RWPE1 (cell line): ENCODE results near the gene ARPC4.
"Not testable (repeated sequence)": the region's sequence is repeated elsewhere in the genome, so short reads cannot be mapped to it uniquely, and the experiment has no call there.

Source experiments
- CTCF ChIA-PET: fragments of 350-600 bp; sonication (Branson Sonifier 250); formaldehyde crosslinking; extraction: SDS; loops from one replicate; lab custom pipeline; 2021; lab: Yijun Ruan, JAX
- POLR2A ChIA-PET: fragments of 400-600 bp; formaldehyde crosslinking; extraction: SDS; loops from one replicate; lab custom pipeline; 2020; ENCODE audit warnings: antibody characterized with exemption; ENCODE audit not compliant: low non-redundant PET; lab: Yijun Ruan, JAX
- DNase-seq: peaks from one replicate; pipeline ENCODE4 v3.0.0; 2012; ENCODE audit warnings: low spot score
- H3K27ac ChIP-seq: fragments of 450-650 bp; 2 replicates; pipeline ENCODE4 v1.5.1; 2017
- CTCF ChIP-seq: fragments of 450-650 bp; conservative IDR thresholded peaks from 2 replicates; pipeline ENCODE4 v1.5.1; 2017; ENCODE audit warnings: low read depth, mild to moderate bottlenecking

ARPC4 gene

GRCh38 chr3:9769012-9769411 is 23.9 kb upstream of the ARPC4 start:
- no peak for TF ChIP-seq CTCF
- ChIA-PET POLR2A (no interaction called here), CTCF (interaction anchor here (1.3 kb wide), 1 partner anchor 54 kb away, joined by 3 read pairs; no protein-coding TSS in a partner anchor)
- peak overlapping the region; percentile 82 for H3K27ac ChIP-seq
- no peak for DNase-seq

- CTCF ChIA-PET = interaction anchor here (0.6 to 1.3 kb wide), 2 partner anchors 54 to 561 kb away, joined by 3 to 4 read pairs; no protein-coding TSS in a partner anchor
- TF ChIP-seq CTCF = no peak
Measured at GRCh38 chr3:9769426-9770275, 23.2 kb upstream of the ARPC4 start, which contains the start of gene CAMK1. Gene CAMK1, minus strand, starts transcription at chr3:9769947. Its CDS starts 2,198 bp downstream, at chr3:9767749.

GRCh38 chr3:9770276-9770812 is 22.5 kb upstream of the ARPC4 start:
- no peak for TF ChIP-seq CTCF

More at GRCh38 chr3:9769426-9770275, 23.2 kb upstream of the ARPC4 start, which contains the start of gene CAMK1:
- POLR2A ChIA-PET = interaction anchor here (0.9 kb wide), 1 partner anchor 8 kb away, joined by 3 read pairs; no protein-coding TSS in a partner anchor
- H3K27ac ChIP-seq = peak within 1 kb of the TSS; percentile 82
- peak; percentile 61 for DNase-seq

GRCh38 chr3:9771007-9771406 is 21.9 kb upstream of the ARPC4 start:
- POLR2A ChIA-PET, DNase-seq, CTCF ChIA-PET: not testable (repeated sequence)
- peak overlapping the region; percentile 82 for H3K27ac ChIP-seq

More at GRCh38 chr3:9770276-9770812, 22.5 kb upstream of the ARPC4 start:
- H3K27ac ChIP-seq = peak overlapping the region; percentile 82
- ChIA-PET CTCF (no interaction called here), POLR2A (interaction anchor here (0.9 kb wide), 1 partner anchor 8 kb away, joined by 3 read pairs; no protein-coding TSS in a partner anchor)
- no peak for DNase-seq

- POLR2A ChIA-PET = interaction anchor here (1.0 kb wide), 1 partner anchor 7 kb away, joined by 3 read pairs; the partner anchor contains the start of gene CAMK1
- no peak overlapping the region for H3K27ac ChIP-seq
- no peak for DNase-seq
- no peak for TF ChIP-seq CTCF
- CTCF ChIA-PET = no interaction called here
Measured at GRCh38 chr3:9776896-9777693, 15.8 kb upstream of the ARPC4 start.

GRCh38 chr3:9777694-9778021 is 15.2 kb upstream of the ARPC4 start:
- CTCF ChIA-PET = no interaction called here
- TF ChIP-seq CTCF = no peak
- POLR2A ChIA-PET = interaction anchor here (1.0 kb wide), 1 partner anchor 8 kb away, joined by 3 read pairs; the partner anchor contains the start of gene CAMK1
- DNase-seq = no peak
- H3K27ac ChIP-seq = no peak overlapping the region
